Measurements from ENCODE around the gene SKOR2.

Gene SKOR2

DNA sequence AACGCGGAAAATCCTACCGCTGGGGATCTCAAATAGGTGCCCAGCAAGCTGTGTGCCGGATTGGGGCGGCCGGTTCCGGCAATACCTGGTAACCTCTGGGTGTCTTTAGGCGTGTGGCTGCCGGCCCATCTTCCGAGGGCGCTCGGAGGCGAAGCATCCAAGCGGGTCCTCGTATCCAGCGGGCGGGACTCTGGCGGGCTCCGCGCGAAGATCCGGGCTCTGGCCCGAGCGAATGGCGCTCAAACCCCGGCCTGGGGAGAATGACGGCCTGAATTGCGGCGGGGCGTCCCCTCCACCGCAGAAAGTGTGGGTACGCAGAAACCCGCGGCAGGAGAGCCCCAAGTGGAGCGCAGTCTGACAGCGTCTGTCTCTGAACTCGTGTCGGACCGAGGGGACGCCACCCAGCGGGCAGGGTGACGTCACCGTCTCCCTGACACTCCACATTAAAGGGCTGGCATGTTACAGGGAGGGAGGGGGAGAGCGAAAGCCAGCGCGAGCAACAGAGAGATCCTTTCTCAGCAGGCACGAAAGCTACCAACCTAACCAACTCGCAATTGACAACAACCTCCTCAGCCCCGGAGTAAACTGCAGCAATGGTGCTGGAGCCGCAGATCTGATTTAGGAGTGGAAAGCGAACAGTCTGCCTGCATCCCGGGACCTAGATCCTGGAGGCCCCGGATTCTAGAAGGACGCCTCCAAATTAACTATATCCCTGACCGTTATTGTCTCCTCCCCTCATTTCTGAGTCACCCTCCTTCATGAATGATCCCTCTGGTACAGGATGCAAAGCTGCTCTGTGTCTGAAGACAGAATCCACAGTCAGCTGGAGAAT, at the start of gene SKOR2:
Gene SKOR2, minus strand, starts transcription at position 372 of the 832 bp plus-strand sequence. CDS start 2,477 bp downstream, outside the sequence.
- no peak for DNase-seq

- DNase-seq, result no peak
Observed at GRCh38 chr18:47296462-47296861, 45.0 kb upstream of the SKOR2 start.

DNA sequence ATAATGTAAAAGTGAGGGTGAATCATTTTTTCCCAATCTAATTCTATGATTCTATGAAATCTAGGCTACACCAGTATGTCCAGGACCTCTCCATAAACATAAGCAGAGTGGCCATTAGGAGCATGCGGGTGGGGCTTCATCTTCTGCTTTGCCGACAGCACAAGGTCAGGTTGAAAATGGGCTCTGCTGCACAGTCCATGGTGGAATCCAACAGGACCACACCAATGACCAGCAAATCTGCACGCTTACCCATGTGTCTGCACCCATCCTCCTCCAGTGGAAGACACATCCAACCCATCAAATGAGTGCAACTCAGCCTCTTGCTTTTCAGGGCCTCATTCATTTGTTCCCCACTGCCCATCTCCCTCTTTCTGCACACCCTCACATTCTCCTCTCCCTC, 43.3 kb upstream of the SKOR2 start:
- DNase-seq, result no peak

DNA sequence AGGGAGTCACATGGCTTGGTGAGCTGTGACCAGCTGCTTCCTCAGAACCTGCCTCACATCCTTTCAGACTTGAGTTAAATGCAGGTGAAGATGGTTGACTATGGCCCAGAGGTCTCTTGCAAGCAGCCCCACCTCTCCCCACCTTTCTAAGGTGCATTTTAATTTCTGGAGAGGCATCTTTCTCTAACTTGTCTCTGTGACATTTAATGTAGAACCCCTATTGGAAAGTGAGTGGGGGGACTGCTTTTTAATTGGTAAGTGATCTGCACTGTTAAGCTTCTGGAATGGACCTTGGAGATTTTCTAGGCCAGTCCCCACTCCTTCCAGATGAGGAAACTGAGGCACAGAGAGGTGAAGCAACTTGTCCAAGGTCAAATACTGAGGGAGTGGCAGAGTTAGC, 37.3 kb upstream of the SKOR2 start:
- no peak for DNase-seq

- no peak for DNase-seq
Observed at GRCh38 chr18:47287911-47288585, 36.6 kb upstream of the SKOR2 start.

DNA sequence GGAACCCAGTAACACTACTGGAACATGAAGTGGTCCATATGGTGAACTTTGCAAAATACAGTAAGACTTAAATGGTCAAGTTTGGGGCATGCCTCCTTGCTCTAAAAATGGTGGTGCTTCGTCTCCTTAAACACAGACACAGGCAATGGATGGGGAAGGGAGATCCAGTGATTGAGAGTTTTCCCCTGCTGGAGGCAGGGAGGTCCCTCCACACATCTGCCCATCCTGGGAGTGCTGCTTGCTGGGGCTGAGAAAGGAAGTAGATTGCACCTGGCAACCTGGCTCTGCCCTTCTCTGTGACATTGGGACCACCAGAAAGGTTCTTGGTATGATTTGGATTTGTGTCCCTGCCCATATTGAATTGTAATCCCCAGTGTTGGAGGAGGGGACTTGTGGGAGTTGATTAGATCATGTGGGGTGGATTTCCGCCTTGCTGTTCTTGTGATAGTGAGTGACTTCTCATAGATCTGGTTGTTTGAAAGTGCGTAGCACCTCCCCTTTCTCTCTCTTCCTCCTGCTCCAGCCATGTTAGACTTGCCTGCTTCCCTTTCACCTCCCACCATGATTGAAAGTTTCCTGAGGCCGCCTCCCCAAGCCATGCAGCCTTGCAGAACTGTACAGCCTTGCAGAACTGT, 35.4 kb upstream of the SKOR2 start:
- no peak for DNase-seq

- DNase-seq, result no peak
Observed at GRCh38 chr18:47285456-47285855, 34.0 kb upstream of the SKOR2 start.

GRCh38 chr18:47284721-47285395, 33.4 kb upstream of the SKOR2 start:
- no peak for DNase-seq

GRCh38 chr18:47283476-47283875, 32.0 kb upstream of the SKOR2 start:
- no peak for DNase-seq

DNA sequence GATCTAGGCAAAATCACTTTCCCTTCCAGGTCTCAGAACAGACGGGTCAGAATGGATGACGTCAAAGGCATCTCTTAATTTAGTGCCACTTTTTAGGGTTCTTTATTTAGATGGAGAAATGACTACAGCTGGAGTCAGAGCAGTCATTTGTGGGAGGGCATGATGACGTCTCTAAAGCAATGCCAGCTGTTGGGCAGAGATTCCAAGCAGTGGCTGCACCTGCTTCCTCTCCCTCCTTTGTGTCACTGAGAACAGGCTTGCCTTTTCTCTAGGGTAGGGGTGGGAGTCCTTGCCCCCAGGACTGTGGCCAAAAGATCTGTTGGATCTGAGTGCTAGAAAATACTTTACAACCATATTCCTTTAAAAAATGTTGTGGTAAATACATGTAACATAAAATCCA, 28.7 kb upstream of the SKOR2 start:
- DNase-seq, result no peak

- DNase-seq, result no peak
Observed at GRCh38 chr18:47274961-47275360, 23.5 kb upstream of the SKOR2 start.

DNA sequence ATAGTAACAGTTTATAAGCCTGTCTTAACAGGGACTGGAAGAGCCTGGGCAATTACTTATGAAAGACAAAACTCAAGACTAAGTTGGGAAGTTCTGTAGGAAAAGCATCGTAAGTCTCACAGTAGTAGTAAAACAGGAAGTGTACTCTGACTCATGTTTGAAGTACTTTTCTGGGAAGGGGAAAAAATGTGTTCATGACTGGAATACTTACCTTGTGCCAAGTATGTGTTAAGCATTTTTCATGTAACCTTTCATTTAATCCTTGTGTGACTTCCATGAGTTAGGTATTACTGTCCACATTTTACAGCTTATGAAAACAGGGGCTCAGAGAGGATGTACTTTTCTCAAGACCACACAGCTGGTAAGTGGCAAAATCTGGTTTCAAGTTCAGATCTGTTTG, 13.7 kb upstream of the SKOR2 start:
- DNase-seq, result no peak

DNA sequence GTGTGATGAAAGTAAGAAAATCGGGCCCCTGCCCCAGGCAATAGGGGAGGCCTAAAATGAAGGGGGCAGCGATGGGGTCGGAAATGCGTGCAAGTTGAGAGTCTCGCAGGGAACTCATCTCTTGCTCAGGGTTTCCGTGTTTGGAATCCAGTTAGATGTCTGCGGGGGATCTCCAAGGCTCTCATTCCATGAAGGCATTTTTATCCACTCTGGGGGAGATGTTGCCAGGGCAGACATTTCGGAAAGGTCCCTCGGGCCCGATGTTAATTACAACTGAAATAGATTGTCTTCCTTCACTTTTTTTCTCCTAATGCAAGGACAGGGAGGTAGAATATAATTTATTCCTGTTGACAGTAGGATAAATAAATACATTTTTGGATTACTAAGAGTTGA, 12.8 kb upstream of the SKOR2 start:
- DNase-seq, result no peak

GRCh38 chr18:47263430-47264307, 12.2 kb upstream of the SKOR2 start:
- no peak for DNase-seq

- DNase-seq, result no peak
Observed at GRCh38 chr18:47263150-47263429, 11.6 kb upstream of the SKOR2 start.

DNA sequence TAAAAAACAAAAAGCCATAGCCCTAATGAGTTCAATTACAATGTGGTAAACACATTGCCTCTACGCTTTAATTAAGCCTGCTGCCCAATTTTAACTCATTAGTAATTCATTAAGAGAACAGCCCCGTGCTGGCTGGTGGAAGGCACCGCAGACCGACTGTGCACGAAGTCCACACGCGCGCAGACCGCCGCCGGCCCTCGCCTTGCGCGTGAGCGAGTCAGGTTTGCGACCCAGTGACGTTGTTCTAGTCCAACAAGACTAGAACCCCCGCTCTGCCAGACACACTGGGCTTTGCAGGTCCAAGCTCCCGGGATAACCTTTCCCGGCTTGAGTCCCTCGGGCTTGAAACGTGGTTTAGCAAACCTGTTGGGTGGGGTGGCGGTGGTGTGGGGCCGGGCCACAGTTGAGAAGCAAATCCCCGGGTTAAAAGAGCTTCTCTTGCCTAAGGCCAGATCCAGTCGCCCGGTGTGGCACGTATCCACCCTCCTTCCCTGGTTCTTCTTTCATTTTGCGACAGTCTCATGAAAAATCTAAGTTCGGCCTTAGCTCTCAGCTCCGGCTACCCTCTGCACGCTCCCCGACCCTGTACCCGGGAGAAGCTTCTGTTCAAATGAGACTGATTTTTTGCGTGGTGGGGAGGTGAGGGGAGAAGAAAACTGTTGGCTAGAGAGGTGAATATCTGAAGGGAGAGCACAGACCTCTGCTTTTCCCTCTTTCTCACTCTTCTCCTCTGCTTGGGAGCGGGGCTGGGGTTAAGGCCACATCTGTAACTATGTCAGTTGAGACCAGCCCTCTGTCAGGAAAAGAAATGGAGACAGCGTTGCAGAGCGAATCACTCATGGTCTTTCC, 11.1 kb upstream of the SKOR2 start:
- DNase-seq, result no peak

DNA sequence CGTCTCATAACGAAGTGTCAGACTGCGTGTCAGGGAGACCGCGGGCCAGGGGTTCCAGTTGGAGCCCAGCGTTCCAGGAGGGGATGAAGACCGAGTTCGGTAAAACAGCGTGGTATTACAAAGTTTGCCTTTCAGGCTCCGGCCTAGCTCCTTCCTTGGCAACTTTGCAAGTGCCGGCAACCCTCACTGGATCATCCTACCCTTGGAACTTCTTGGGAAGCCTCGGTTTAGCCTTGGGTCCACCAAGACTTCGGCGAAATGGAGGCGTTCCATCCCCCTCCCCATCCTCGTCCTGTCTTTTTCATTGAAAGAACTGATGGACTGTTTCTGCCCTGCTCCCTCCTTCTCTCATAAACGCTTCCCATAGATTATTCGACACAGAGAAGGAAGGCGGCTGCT, 10.4 kb upstream of the SKOR2 start:
- DNase-seq, result no peak

GRCh38 chr18:47260924-47261701, 9.7 kb upstream of the SKOR2 start:
- no peak for DNase-seq

- DNase-seq, result no peak
Observed at GRCh38 chr18:47260120-47260923, 8.9 kb upstream of the SKOR2 start.
